Effector CD4-positive, alpha-beta T cell (primary cell): Measurements from ENCODE around the gene SPATS2.

ENCODE experiments used
- DNase-seq: peaks from one replicate; pipeline ENCODE4 v3.0.0-alpha.2; 2020

The SPATS2 gene

GRCh38 chr12:49543221-49543913, 176.1 kb downstream of the SPATS2 start:
- no peak for DNase-seq

- DNase-seq: no peak
Measured at GRCh38 chr12:49543914-49544815, 176.9 kb downstream of the SPATS2 start.

GRCh38 chr12:49545815-49546214, 178.6 kb downstream of the SPATS2 start:
- DNase-seq: no peak

GRCh38 chr12:49546481-49546880, 179.2 kb downstream of the SPATS2 start:
- DNase-seq: no peak

GRCh38 chr12:49547090-49547690, 179.9 kb downstream of the SPATS2 start:
- DNase-seq: no peak

GRCh38 chr12:49548481-49548821, 181.2 kb downstream of the SPATS2 start:
- DNase-seq: no peak

GRCh38 chr12:49548822-49549648, 181.8 kb downstream of the SPATS2 start:
- no peak for DNase-seq

GRCh38 chr12:49549735-49550692, 182.8 kb downstream of the SPATS2 start:
- DNase-seq: no peak

- no peak for DNase-seq
Measured at GRCh38 chr12:49550693-49551252, 183.5 kb downstream of the SPATS2 start.

- no peak for DNase-seq
Measured at GRCh38 chr12:49552014-49552413, 184.8 kb downstream of the SPATS2 start.

GRCh38 chr12:49552425-49552824, 185.2 kb downstream of the SPATS2 start:
- no peak for DNase-seq

- DNase-seq: no peak
Measured at GRCh38 chr12:49552899-49553298, 185.6 kb downstream of the SPATS2 start.

GRCh38 chr12:49553512-49554088, 186.3 kb downstream of the SPATS2 start:
- DNase-seq: no peak

- no peak for DNase-seq
Measured at GRCh38 chr12:49554266-49554665, 187.0 kb downstream of the SPATS2 start.

GRCh38 chr12:49555631-49556390, 188.5 kb downstream of the SPATS2 start:
- no peak for DNase-seq

- DNase-seq: no peak
Measured at GRCh38 chr12:49556391-49557186, 189.3 kb downstream of the SPATS2 start.

GRCh38 chr12:49557187-49557916, 190.1 kb downstream of the SPATS2 start:
- no peak for DNase-seq

- no peak for DNase-seq
Measured at GRCh38 chr12:49557917-49558215, 190.6 kb downstream of the SPATS2 start.

- no peak for DNase-seq
Measured at GRCh38 chr12:49558526-49558925, 191.3 kb downstream of the SPATS2 start.
